Activated CD4-positive, alpha-beta T cell treated with anti-CD3 and anti-CD28 coated beads, Interleukin-2, amount 10 ng/mL, durations not matched to agents 24 days and 14 days (primary cell): ENCODE data around the gene MUC21. TPM values are rescaled to one million over a fixed set of nuclear protein-coding genes. Genes with fewer than 3 reads are reported as not detected.

Source experiments
- DNase-seq: peaks from one replicate; pipeline ENCODE4 v3.0.0; 2022
- H3K27ac Mint-ChIP-seq: one replicate; pipeline ENCODE4 v1.8.0; 2022; ENCODE audit warnings: mild to moderate bottlenecking, mixed read lengths
- H3K27me3 Mint-ChIP-seq: one replicate; pipeline ENCODE4 v1.8.0; 2022; ENCODE audit warnings: mixed read lengths
- H3K36me3 Mint-ChIP-seq: one replicate; pipeline ENCODE4 v1.8.0; 2022; ENCODE audit warnings: low read depth, mild to moderate bottlenecking, mixed read lengths
- H3K4me1 Mint-ChIP-seq: one replicate; pipeline ENCODE4 v1.8.0; 2021; ENCODE audit warnings: mixed read lengths
- H3K4me3 Mint-ChIP-seq: one replicate; pipeline ENCODE4 v1.8.0; 2022; ENCODE audit warnings: mild to moderate bottlenecking, moderate library complexity, mixed read lengths
- H3K9me3 Mint-ChIP-seq: one replicate; pipeline ENCODE4 v1.8.0; 2021; ENCODE audit warnings: mixed read lengths
- intact Hi-C: fragments of 100-400 bp; cut with micrococcal nuclease; formaldehyde crosslinking; loops from one replicate; pipeline ENCODE4 v1.15.1; 2023
- total RNA-seq: library from RNA; stranded (reverse); gene quantifications from 2 replicates; pipeline ENCODE4 v1.2.3, GENCODE V29; 2022

The MUC21 gene
- total RNA-seq, 1 donor from 2014 or later: not detected

- intact Hi-C loops: no loop called here
- Mint-ChIP-seq H3K4me3 (no peak overlapping the region), H3K27ac (no peak overlapping the region), H3K9me3 (no peaks in the 10 kb centered on the region), H3K27me3 (peaks cover 16% of the 10 kb centered on the region), H3K4me1 (no peaks in the 10 kb centered on the region), H3K36me3 (no peaks in the 10 kb centered on the region)
- no peak for DNase-seq
These were observed 52.5 kb downstream of the MUC21 start for GRCh38 chr6:31035862-31036497.

GRCh38 chr6:31037169-31037568 is 53.7 kb downstream of the MUC21 start:
- H3K9me3 Mint-ChIP-seq: no peaks in the 10 kb centered on the region
- no peak for DNase-seq
- H3K4me3 Mint-ChIP-seq: no peak overlapping the region
- H3K27me3 Mint-ChIP-seq: peaks cover 18% of the 10 kb centered on the region
- no peaks in the 10 kb centered on the region for H3K36me3 Mint-ChIP-seq
- H3K4me1 Mint-ChIP-seq: no peaks in the 10 kb centered on the region
- intact Hi-C loops: no loop called here
- no peak overlapping the region for H3K27ac Mint-ChIP-seq

GRCh38 chr6:31037682-31038081 is 54.2 kb downstream of the MUC21 start:
- Mint-ChIP-seq H3K27ac (no peak overlapping the region), H3K27me3 (peaks cover 15% of the 10 kb centered on the region), H3K36me3 (no peaks in the 10 kb centered on the region), H3K9me3 (no peaks in the 10 kb centered on the region), H3K4me3 (no peak overlapping the region), H3K4me1 (peaks cover under 1% of the 10 kb centered on the region)
- no peak for DNase-seq
- intact Hi-C loops: no loop called here

- Mint-ChIP-seq H3K27me3 (peaks cover 12% of the 10 kb centered on the region), H3K9me3 (no peaks in the 10 kb centered on the region)
- intact Hi-C loops: no loop called here
These were observed 55.0 kb downstream of the MUC21 start for GRCh38 chr6:31038559-31038958.

More at GRCh38 chr6:31038559-31038958, 55.0 kb downstream of the MUC21 start:
- Mint-ChIP-seq H3K4me3 (no peak overlapping the region), H3K4me1 (peaks cover 7% of the 10 kb centered on the region), H3K27ac (no peak overlapping the region), H3K36me3 (no peaks in the 10 kb centered on the region)
- no peak for DNase-seq

Other genes starting within 250 kb of the MUC21 start
- 239 and 260 TPM in 2 replicates for gene FLOT1, start 241.0 kb upstream of the MUC21 start, total RNA-seq
- 512 and 516 TPM in 2 replicates for gene IER3, start 239.2 kb upstream of the MUC21 start, total RNA-seq
- gene DDR1, start 99.2 kb upstream of the MUC21 start, total RNA-seq: 18.8 and 22.9 TPM in 2 replicates
- gene GTF2H4, start 75.5 kb upstream of the MUC21 start, total RNA-seq: 58.7 and 60.3 TPM in 2 replicates
- 74.8 and 84.2 TPM in 2 replicates for gene VARS2, start 69.5 kb upstream of the MUC21 start, total RNA-seq
- not detected in 2 replicates for gene SFTA2, start 51.5 kb upstream of the MUC21 start, total RNA-seq
- gene MUCL3, start 42.7 kb upstream of the MUC21 start, total RNA-seq: not detected in 2 replicates
- not detected in 2 replicates for gene MUC22, start 26.8 kb downstream of the MUC21 start, total RNA-seq
- not detected in 2 replicates for gene C6orf15, start 128.9 kb downstream of the MUC21 start, total RNA-seq
- not detected in 2 replicates for gene PSORS1C1, start 131.1 kb downstream of the MUC21 start, total RNA-seq
- not detected in 2 replicates for gene CDSN, start 136.7 kb downstream of the MUC21 start, total RNA-seq
- gene PSORS1C2, start 155.3 kb downstream of the MUC21 start, total RNA-seq: not detected in 2 replicates
- gene CCHCR1, start 174.1 kb downstream of the MUC21 start, total RNA-seq: 51.5 and 52.7 TPM in 2 replicates
- 79.5 and 82.6 TPM in 2 replicates for gene TCF19, start 174.9 kb downstream of the MUC21 start, total RNA-seq
- not detected in 2 replicates for gene POU5F1, start 187.0 kb downstream of the MUC21 start, total RNA-seq